GM21390 (cell line): ENCODE data around the gene DNMBP.

Source experiments
- ATAC-seq: cut with Tn5 transposase; IDR thresholded peaks from one replicate; pipeline ENCODE4 v1.9.1; 2021; ENCODE audit not compliant: unreplicated experiment

Gene DNMBP, protein sequence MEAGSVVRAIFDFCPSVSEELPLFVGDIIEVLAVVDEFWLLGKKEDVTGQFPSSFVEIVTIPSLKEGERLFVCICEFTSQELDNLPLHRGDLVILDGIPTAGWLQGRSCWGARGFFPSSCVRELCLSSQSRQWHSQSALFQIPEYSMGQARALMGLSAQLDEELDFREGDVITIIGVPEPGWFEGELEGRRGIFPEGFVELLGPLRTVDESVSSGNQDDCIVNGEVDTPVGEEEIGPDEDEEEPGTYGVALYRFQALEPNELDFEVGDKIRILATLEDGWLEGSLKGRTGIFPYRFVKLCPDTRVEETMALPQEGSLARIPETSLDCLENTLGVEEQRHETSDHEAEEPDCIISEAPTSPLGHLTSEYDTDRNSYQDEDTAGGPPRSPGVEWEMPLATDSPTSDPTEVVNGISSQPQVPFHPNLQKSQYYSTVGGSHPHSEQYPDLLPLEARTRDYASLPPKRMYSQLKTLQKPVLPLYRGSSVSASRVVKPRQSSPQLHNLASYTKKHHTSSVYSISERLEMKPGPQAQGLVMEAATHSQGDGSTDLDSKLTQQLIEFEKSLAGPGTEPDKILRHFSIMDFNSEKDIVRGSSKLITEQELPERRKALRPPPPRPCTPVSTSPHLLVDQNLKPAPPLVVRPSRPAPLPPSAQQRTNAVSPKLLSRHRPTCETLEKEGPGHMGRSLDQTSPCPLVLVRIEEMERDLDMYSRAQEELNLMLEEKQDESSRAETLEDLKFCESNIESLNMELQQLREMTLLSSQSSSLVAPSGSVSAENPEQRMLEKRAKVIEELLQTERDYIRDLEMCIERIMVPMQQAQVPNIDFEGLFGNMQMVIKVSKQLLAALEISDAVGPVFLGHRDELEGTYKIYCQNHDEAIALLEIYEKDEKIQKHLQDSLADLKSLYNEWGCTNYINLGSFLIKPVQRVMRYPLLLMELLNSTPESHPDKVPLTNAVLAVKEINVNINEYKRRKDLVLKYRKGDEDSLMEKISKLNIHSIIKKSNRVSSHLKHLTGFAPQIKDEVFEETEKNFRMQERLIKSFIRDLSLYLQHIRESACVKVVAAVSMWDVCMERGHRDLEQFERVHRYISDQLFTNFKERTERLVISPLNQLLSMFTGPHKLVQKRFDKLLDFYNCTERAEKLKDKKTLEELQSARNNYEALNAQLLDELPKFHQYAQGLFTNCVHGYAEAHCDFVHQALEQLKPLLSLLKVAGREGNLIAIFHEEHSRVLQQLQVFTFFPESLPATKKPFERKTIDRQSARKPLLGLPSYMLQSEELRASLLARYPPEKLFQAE (N-terminal part only)

DNA sequence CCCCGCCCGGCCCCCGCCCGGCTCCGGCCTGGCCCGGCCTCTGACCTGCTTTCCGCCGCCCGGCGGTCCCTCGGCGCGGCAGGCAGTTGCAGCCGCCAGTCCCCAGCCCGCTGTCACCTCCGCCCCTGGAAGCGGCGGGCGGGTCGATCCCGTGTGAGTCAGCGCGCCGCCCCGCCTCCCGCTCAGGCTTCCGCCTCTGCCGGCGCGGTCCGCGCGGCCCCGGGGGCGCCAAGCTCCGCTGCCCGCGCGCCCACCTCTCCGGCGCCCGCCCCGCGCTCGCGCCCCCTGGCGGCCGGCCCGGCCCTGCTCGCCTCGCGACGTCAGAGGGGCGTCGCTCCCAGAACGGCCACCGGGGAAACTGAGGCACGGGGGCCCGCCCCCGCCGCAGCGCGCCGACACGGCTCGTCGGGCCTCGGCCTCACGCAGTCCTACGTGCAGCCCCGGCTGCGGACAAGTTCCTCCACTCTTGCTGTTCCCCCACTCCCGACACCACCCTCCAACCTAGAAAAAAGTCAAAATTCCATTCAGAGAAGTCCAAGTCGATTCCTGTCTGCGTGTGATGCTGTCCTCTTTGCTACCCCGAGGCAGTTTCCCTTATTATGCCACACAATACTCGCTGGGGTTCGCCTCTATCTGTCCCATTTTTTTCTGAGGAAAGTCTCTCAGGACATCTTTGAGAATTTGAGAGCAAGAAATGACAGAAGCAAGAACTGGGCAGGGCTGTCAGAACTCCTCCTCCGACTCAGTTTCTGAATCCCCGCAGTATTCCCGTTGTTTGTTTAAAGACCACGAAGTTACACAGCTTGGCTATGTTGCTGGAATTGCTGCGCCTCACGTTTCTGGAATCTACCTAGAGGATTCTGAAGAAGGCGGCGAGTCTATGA, at the start of gene DNMBP:
Gene DNMBP, minus strand, starts transcription at position 155 of the 884 bp plus-strand sequence. CDS start 37,823 bp downstream, outside the sequence.
- ATAC-seq: peak; percentile 59

DNA sequence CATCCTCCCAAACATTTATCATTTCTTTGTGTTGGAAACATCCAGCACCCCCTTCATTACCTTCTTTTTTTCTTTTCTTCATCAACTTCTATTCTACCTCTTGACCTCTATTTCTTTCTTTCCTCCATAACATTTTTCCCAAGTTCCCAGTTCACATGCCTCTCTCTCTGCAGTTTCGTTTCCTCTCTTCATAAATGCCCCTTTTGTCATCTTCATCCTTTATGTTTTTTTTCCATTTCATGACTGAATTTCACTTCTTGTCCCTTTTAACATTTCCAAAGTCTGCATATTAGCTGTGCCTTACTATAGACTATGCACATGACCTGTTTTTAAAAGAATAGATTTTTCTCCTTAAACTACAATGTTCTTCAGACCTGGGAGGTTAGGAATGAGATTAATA, 48.2 kb upstream of the DNMBP start:
- ATAC-seq: no peak

DNA sequence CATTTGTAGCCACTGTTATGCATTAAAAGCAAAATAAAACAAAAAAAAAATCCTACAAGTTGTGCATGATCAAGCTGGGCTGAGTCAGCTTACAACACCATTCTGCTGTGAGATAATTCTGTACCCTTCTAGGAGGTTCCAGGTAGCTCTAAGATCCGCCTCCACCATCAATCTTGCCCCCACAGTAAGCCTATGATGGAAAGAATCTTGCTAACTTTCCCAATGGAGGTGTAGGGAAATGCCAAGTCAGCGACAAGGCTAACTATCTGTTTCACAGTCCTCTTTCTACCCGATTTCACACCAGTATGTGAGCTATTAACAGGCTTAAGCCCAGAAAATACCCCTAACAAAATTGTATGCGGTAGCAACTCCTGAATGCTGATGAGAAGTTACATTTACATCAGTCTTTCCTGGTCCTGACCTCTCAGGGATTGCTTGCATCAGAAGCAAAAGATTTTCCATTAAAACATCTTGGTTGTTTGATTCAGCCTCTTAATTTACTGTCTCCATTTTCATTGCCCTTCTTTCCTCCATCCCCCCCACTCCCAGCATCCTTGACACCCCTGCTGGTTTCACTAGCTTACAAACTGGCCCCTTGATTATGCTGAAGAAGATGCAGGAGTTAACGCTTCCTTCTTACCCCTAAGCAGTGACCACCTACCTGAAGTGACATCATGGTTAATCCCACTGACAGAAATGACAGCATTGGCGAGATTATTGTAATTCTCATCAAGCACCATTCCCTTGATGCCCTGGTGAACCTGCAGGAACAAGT, 44.1 kb upstream of the DNMBP start:
- ATAC-seq: no peak

DNA sequence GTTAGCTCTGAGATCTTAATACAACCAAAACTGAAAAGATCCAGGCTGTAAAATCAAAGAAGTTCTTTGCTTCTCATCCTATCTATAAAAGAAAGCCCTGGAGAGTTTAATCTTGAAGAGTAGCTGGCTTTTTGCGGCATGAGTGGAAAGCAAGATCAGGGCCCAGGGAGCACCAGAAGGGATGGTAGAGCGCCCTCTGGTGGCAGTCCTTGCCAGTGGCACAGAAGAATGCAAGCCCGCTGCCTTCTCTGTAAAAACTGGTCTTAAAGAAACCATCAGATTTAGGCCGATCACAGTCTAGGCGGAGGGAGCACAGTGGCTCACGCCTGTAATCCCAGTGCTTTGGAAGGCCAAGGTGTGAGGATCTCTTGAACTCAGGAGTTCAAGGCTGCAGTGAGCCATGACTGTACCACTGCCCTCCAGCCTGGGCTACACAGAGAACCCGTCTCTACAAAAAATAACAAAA, 36.3 kb upstream of the DNMBP start:
- ATAC-seq: peak; percentile 81

DNA sequence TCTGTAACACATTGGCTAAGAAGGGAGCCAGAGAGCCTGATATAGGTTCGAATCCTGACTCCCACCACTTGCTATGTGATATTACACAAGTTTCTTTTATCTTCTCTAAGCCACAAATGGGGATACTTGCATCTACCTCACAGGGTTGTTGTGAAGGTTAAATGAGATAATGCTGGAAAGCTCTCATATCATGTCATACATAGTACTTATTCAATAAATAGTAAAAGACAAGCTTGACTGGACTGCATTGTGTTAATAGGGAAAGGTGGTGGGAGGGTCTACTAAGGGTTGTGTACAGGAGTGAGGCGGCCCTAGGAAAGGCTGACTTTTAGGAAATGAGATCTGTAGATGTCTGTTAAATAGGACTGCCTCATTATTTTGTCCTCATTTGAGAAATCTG, 35.8 kb upstream of the DNMBP start:
- no peak for ATAC-seq

DNA sequence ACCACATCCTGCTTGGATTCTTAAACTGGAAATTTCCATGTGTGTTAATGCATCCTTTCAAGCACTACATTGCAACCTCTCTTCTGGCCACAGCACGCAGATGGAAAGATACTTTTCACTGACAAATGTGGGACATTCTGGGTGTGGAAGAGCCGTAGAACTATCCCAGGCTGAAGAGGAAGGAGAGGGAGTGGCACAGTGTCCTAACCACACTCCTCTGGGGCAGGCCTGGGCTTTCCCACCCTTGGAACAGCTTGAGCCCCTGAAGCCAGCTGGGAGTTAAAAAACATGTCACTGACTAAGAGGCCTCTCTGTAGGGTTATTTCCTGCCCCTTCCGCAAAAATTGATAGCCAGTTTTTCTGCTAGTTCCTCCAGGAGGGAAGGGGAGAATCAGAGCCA, 34.0 kb upstream of the DNMBP start:
- no peak for ATAC-seq

DNA sequence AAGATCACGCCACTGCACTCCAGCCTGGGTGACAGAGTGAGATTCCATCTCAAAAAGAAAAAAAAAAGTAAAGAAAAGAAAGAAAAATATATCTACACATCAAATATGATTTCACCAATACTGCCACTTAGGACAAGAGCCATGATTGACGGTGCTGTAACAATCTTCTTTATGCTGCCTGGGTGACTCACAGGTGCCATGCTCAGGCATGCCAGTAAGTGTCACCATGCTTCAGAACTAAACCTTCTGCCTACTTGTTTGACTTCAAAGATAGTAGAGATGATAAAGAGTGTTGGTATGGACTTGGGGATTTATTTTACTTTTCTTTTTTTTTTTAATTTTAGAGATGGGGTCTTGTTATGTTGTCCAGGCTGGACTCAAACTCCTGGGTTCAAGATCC, 33.6 kb upstream of the DNMBP start:
- no peak for ATAC-seq

DNA sequence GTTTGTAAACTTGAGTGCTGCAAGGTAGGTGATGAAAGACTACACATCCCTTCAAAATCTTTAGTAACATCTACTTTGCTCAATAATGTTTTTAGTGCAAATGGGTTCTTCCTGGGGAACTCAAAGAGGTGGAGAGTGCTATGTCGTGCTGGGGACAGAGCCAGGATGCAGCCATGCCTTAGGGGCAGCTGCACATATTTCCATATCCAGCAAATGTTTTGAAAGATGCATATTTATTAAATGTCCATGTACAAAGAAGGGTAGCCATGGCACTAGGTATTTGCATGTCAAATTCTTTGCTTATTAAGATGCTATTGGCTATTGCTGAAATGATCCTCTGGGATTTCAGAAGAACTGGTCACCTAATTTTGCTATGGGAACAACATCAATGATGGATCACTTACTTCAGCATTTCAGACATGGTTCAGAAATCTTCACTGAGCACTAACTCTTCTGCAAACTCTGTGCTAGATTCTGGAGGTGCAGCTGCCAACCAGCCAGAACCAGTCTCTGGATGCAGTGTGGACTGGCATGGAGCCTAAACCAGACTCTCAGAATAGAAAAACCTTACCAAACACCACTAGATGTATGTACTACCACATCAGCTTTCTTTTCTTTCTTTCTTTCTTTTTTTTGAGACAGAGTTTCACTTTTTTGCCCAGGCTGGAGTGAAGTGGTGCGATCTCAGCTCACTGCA, 31.7 kb upstream of the DNMBP start:
- no peak for ATAC-seq

DNA sequence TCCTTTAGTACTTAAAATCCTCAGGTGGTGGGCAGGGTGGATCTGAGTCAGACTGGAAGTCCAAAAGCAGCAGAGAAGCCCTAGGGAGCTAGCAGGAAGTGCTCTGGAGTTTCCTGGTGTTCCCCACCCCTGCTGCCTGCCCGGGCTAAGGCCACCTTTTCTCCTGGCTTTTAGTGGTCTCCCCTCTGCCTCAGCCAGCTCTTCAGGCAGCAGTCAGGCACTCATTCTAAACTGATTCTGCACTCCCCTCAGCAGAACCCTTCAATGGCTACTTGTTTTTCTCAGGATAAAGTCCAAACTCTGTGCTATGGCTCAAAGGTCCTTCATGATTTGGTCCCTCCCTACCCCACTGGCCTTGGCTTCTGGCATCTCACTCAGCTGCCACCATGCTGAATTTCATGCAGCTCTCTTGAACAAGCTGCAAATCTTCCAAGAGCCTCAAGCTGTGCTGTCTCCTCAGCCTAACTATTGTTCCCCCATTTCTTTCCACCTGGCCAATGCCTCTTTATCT, 28.9 kb upstream of the DNMBP start:
- no peak for ATAC-seq

DNA sequence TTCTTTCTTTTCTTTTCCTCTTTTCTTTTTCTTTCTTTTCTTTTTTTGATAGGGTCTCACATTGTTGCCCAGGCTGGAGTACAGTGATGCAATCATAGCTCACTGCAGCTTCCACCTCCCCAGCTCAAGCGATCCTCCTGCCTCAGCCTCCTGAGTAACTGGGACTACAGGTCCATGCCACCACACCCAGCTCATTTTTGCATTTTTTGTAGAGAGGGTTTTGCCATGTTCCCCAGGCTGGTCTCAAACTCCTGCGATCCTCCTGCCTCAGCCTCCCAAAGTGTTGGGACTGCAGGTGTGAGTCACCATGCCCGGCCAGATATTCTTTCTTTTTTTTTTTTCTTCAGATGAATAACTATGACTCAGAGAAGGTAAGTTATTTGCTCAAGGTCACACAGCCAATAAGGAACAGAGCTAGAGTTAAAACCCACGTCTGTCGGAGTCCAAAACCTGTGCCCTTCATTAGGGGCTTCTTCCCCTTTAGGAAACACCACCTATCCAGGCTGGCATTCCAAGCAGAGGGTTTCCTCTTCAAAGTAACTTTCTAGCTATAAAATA, 28.1 kb upstream of the DNMBP start:
- ATAC-seq: no peak

DNA sequence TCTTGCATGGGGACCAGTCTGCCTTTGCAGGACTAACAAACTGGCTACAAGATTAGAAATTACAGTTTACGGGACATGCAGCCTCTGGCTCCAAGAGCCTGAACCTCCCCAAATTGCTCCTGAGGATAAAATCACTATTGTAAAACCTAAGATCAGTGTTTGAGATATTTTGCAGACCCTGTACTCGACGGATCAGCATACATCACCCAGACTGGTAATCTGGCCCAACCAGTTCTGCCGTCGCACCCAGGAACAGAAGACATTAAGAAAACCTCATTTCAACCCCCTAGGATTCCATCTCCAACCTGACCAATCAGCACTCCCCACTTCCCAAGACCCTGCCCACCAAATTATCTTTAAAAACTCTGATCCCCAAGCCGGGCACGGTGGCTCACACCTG, 27.1 kb upstream of the DNMBP start:
- ATAC-seq: no peak

DNA sequence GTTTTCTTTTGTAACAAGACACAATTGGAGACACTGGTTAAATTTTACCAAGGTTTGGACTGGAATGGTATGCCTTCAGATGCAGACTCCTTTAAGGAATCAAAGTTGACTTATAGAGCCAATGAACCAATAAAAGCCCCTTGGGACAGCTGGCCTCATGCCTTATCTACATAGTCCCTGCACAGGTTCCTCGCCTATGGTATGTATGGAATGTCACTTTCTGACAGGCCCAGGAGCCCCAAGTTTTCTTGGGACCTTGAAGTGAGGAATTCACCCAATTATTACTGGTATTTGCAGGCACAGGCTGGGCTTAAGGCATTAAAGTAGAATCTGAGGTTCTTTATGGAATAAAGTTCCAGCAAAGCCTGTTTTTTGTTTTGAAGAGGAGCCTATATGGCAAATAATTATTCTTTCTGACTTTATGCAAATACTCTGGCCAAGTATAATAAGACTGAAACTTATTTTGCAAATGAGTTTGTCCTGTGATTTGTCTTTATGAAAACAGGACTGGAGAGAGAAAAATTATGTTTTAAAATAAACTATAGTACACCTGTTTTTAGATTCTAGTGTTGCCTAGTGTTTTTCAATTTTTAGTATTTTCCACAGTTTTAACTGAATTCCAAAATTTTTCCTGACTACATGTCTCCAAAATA, 24.1 kb upstream of the DNMBP start:
- ATAC-seq: no peak

DNA sequence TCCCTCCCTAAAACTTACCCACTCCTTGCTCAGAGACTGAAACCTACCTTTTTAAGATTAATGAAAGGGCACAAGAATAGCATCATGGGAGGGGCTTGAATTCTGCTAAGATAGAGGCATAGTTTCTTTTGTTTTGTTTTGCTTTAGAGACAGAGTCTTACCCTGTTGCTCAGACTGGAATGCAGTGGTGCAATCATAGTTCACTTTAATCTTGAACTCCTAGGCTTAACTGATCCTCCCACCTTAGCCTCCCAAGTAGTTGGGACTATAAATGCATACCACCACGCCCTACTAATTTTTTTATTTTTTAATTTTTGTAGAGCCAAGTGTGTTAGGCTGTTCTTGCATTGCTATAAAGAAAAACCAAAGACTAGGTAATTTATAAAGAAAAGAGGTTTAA, 17.7 kb upstream of the DNMBP start:
- ATAC-seq: no peak

DNA sequence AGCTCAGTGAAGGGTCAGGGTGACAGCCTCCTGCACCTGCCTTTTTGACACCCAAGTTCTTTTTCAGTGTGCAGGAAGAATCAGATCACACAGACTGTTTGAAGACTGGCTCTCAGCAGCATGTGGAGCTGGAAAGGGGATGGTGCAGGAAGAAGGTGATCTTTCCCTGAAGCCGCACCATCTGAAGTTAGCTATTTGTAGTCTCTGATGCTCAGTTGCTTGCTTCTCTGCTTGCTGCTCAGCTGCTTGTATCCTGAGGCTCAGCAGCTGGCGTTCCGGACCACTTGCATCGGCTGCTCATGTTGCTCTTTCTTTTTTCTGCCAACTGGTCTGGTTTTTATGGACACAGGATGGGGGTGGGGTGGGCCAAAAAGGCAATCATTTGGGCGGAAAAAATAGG, 15.8 kb upstream of the DNMBP start:
- no peak for ATAC-seq

DNA sequence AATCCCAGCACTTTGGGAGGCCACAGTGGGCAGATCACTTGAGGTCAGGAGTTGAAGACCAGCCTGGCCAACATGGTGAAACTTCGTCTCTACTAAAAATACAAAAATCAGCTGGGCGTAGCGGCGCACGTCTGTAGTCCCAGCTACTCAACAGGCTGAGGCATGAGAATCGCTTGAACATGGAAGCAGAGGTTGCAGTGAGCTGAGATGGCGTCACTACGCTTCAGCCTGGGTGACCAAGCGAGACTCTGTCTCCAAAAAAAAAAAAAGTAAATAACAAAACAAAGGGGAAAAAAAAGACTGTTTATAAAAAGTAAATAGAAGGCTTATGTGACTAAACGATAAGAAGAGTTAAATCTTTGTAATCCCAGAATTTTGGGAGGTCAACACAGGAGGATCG, 15.0 kb upstream of the DNMBP start:
- no peak for ATAC-seq

DNA sequence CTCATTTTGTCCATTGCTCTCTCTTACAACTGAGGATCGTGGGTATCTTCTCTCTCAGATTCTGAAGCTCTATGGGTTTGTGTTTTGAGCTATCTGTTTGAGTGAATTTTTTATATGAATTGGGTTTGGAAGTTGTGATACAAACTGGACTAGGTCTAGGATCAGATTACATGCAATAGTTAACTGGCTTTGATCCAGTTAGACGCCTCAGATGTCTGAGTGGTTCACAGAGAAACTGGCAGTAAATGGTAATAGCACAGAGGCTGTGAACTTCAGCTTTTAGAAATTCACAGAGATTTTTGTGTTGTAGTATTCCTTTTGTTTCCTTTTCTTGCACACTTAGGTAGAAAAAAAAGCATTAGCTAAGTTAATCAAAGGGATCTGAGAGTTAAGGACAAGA, 12.7 kb upstream of the DNMBP start:
- no peak for ATAC-seq

DNA sequence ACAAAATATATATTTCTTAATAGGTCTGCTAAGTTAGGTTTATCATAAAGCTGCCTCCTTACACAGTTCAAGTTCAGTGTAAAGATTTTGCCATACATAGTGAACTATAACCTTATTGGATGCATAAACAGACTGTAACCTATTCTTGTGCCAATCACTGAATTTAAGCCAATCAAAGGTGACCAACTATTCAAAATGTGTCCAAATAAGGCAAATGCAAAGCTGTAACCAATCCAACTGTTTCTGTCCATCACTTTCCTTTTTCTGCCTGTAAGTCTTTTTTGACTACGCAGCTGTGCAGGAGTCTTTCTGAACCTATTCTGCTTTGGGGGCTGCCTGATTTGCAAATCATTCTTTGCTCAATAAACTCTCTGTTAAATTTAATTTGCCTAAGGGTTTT, 11.6 kb upstream of the DNMBP start:
- no peak for ATAC-seq

DNA sequence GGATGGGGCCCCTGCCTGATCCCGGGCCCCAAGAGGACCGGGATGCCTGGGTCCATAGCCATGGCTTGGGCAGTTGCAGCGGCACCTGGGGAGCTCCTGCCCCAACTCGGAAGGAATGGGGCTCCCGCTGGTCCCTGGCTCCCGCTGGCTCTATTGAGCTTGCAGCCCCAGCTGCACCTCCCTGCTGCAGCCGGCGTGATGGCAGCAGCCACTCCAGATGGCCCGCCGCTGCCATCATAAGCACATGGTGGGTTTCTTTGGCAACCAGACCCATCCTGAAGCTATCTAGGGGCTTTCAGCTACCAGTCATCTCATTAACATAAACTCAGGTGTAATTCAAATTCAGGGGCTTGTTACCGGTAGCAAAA, 11.1 kb upstream of the DNMBP start:
- ATAC-seq: no peak
